Adipocyte (in vitro differentiated cells): ENCODE data around the gene TDRD10.
A peak's percentile ranks its signal among the peaks of the same experiment; 100 is the strongest.

Experiments
- DNase-seq: peaks from one replicate; pipeline ENCODE4 v3.0.0-alpha.2; 2015; ENCODE audit warnings: low read depth
- H3K27me3 ChIP-seq: replicated peaks from 2 replicates; pipeline ENCODE4 v1.7.0; 2013; ENCODE audit warnings: mild to moderate bottlenecking, low read length, moderate library complexity; ENCODE audit not compliant: control insufficient read depth, insufficient read depth
- H3K36me3 ChIP-seq: 2 replicates; pipeline ENCODE4 v1.7.0; 2013; ENCODE audit warnings: low read length, mild to moderate bottlenecking, moderate library complexity; ENCODE audit not compliant: control insufficient read depth, insufficient read depth, severe bottlenecking
- H3K4me1 ChIP-seq: 2 replicates; pipeline ENCODE4 v1.7.0; 2013; ENCODE audit warnings: mild to moderate bottlenecking, low read length, moderate library complexity; ENCODE audit not compliant: control insufficient read depth, insufficient read depth
- H3K4me3 ChIP-seq: 2 replicates; pipeline ENCODE4 v1.7.0; 2013; ENCODE audit warnings: mild to moderate bottlenecking, low read length, moderate library complexity
- H3K9ac ChIP-seq: 2 replicates; pipeline ENCODE4 v1.7.0; 2013; ENCODE audit warnings: mild to moderate bottlenecking, low read length, moderate library complexity
- H3K9me3 ChIP-seq: 2 replicates; pipeline ENCODE4 v1.7.0; 2013; ENCODE audit warnings: mild to moderate bottlenecking, low read length, moderate library complexity; ENCODE audit not compliant: control insufficient read depth

The TDRD10 gene

DNA sequence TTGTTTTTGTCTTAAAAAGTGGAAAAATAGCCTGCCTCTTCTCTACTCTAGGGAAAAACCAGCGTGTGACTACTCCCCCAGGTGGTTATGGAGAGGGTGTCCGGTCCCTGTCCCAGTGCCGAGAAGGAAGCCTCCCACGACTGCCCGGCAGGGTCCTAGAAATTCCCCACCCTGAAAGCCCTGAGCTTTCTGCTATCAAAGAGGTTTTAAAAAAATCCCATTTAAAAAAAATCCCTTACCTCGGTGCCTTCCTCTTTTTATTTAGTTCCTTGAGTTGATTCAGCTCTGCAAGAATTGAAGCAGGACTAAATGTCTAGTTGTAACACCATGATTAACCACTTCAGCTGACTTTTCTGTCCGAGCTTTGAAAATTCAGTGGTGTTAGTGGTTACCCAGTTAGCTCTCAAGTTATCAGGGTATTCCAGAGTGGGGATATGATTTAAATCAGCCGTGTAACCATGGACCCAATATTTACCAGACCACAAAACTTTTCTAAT lies 35.0 kb upstream of the TDRD10 start:
- no peak for DNase-seq
- Histone ChIP-seq H3K9me3 (no peaks in the 10 kb centered on the region), H3K27me3 (no peaks in the 10 kb centered on the region), H3K4me1 (peaks cover 23% of the 10 kb centered on the region), H3K4me3 (no peak overlapping the region), H3K9ac (no peak overlapping the region), H3K36me3 (peaks cover 11% of the 10 kb centered on the region)

- Histone ChIP-seq H3K4me1 (peaks cover 21% of the 10 kb centered on the region), H3K27me3 (no peaks in the 10 kb centered on the region), H3K4me3 (no peak overlapping the region)
These were observed 34.5 kb upstream of the TDRD10 start for GRCh38 chr1:154467434-154468102.

DNA sequence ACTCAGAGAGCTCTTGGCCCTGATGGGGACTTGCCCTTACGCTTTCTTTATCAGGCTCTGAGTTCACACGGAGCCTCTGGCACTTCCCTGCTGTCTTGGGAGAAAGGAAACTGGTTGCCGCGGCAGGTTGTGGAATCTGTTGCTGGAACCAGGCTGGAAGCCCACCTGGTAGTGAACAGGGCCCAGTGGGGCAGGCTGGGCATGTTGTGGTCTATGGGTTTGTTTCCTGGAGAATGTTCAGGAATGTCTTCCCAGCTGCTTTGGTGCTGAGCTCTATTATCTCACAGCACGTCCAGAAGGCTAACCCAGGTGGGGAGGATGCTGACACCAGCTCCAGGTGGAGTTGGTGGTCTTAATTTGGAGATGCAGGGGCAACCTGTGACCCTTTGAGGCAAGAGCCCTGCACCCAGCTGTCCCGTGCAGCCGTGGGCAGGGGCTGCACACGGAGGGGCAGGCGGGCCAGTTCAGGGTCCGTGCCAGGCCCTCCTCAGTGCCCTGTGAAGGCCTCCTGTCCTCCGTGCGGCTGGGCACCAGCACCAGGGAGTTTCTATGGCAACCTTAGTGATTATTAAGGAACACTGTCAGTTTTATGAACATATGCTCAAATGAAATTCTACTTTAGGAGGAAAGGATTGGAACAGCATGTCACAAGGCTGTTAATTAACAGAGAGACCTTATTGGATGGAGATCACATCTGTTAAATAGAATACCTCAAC lies 33.3 kb upstream of the TDRD10 start:
- DNase-seq: no peak
- H3K27me3 ChIP-seq: no peaks in the 10 kb centered on the region
- H3K36me3 ChIP-seq: peaks cover 11% of the 10 kb centered on the region
- no peaks in the 10 kb centered on the region for H3K9me3 ChIP-seq
- H3K4me3 ChIP-seq: no peak overlapping the region
- H3K9ac ChIP-seq: no peak overlapping the region
- H3K4me1 ChIP-seq: peaks cover 13% of the 10 kb centered on the region

More at GRCh38 chr1:154467434-154468102, 34.5 kb upstream of the TDRD10 start:
- no peaks in the 10 kb centered on the region for H3K9me3 ChIP-seq
- H3K9ac ChIP-seq: no peak overlapping the region
- DNase-seq: no peak
- peaks cover 11% of the 10 kb centered on the region for H3K36me3 ChIP-seq

- DNase-seq: no peak
- H3K27me3 ChIP-seq: no peaks in the 10 kb centered on the region
- H3K4me3 ChIP-seq: no peak overlapping the region
- no peak overlapping the region for H3K9ac ChIP-seq
- peaks cover 9% of the 10 kb centered on the region for H3K36me3 ChIP-seq
- peaks cover 16% of the 10 kb centered on the region for H3K4me1 ChIP-seq
- H3K9me3 ChIP-seq: no peaks in the 10 kb centered on the region
These were observed 32.0 kb upstream of the TDRD10 start for GRCh38 chr1:154469844-154470560.

DNA sequence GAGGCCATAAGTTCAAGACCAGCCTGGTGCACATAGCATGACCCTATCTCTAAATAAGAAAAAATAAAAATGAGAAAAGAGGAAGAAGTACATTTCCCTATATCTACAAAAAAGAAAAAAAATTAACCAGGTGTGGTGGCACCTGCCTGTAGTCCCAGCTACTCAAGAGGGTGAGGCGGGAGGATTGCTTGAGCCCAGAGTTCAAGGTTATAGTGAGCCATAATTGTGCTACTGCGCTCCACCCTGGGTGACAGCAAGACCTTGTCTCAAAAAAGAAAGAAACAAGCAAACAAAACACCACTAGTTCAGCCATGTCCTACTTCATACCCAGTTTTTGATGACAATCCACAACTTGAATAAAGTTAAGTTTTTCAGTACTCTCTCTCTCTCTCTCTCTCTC lies 30.7 kb upstream of the TDRD10 start:
- no peaks in the 10 kb centered on the region for H3K36me3 ChIP-seq
- no peak overlapping the region for H3K4me3 ChIP-seq
- H3K9ac ChIP-seq: no peak overlapping the region
- H3K9me3 ChIP-seq: no peaks in the 10 kb centered on the region
- H3K27me3 ChIP-seq: no peaks in the 10 kb centered on the region
- DNase-seq: no peak
- H3K4me1 ChIP-seq: peaks cover 12% of the 10 kb centered on the region

DNA sequence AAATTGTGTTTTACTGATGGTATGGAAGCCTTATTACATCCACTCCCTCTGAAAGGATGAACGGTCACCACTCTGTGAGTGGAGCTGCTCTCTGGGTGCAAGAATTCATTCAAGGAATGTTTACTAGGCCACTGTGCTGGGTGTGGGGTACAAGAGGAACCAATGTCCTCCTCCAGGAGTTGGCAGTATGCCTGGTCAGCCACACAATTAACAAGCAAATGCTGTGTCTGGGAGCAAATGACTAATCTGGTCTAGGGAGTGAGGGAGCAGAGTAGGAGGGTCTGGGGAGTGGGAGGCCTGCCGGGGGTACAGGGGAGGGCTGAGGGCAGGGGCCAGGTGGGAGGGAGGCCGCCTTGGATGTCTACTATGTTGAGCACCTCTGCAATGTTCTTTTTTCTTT lies 27.2 kb upstream of the TDRD10 start:
- peak; percentile 67 for DNase-seq

GRCh38 chr1:154476791-154477190 lies 25.2 kb upstream of the TDRD10 start:
- no peak overlapping the region for H3K9ac ChIP-seq
- no peak overlapping the region for H3K4me3 ChIP-seq
- no peaks in the 10 kb centered on the region for H3K9me3 ChIP-seq
- DNase-seq: no peak
- peaks cover 6% of the 10 kb centered on the region for H3K4me1 ChIP-seq
- no peaks in the 10 kb centered on the region for H3K36me3 ChIP-seq
- H3K27me3 ChIP-seq: no peaks in the 10 kb centered on the region

More for the DNA sequence above, 27.2 kb upstream of the TDRD10 start:
- Histone ChIP-seq H3K4me3 (no peak overlapping the region), H3K9me3 (no peaks in the 10 kb centered on the region), H3K36me3 (no peaks in the 10 kb centered on the region), H3K9ac (no peak overlapping the region), H3K27me3 (no peaks in the 10 kb centered on the region), H3K4me1 (peaks cover 6% of the 10 kb centered on the region)

DNA sequence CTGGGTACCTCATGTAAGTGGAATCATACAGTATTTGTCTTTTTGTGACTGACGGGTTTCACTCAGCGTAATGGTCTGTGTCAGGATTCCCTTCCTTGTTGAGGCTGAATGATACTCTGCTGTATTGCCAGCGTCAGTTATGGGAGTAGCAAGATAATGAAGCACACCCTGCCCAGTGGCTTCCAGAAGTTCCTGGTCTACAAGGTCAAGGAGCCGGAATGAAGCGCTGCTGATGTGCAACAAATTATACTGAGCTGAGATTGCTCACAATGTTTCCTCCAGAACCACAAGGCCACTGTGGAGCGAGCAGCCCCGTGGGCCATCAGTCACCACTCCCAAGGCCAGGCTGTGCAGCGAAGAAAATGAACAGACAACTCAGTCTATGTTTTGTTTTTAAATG lies 24.0 kb upstream of the TDRD10 start:
- Histone ChIP-seq H3K4me3 (no peak overlapping the region), H3K36me3 (no peaks in the 10 kb centered on the region), H3K9me3 (no peaks in the 10 kb centered on the region), H3K9ac (no peak overlapping the region), H3K4me1 (peaks cover 6% of the 10 kb centered on the region), H3K27me3 (no peaks in the 10 kb centered on the region)
- DNase-seq: no peak

DNA sequence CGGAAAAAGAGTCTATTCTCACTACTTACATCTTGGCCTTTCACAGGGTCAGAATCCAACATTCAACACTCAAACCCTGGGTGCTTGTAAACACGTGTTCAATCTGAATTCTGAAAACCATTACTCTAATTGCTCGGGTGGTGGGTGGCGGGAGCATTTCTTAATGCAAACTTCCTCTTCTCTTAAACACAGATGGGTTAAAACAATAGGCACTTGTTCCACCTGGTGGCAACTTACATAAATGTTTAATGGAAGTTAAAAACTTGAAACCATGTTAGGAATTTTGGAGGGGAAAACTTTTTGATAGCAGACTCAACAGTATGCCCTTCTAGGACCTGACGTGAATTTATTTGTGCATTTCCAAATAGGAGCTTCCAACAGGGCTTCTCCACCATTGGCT lies 23.4 kb upstream of the TDRD10 start:
- Histone ChIP-seq H3K36me3 (no peaks in the 10 kb centered on the region), H3K9me3 (no peaks in the 10 kb centered on the region), H3K9ac (no peak overlapping the region), H3K27me3 (no peaks in the 10 kb centered on the region), H3K4me1 (peaks cover 6% of the 10 kb centered on the region), H3K4me3 (no peak overlapping the region)
- peak; percentile 16 for DNase-seq

- H3K4me1 ChIP-seq: peaks cover 2% of the 10 kb centered on the region
- peak; percentile 92 for DNase-seq
- H3K9me3 ChIP-seq: no peaks in the 10 kb centered on the region
- H3K9ac ChIP-seq: peak overlapping the region; percentile 48
- H3K36me3 ChIP-seq: no peaks in the 10 kb centered on the region
- no peaks in the 10 kb centered on the region for H3K27me3 ChIP-seq
- no peak overlapping the region for H3K4me3 ChIP-seq
These were observed 22.1 kb upstream of the TDRD10 start for GRCh38 chr1:154479764-154480421.

- Histone ChIP-seq H3K9me3 (no peaks in the 10 kb centered on the region), H3K36me3 (no peaks in the 10 kb centered on the region), H3K27me3 (no peaks in the 10 kb centered on the region), H3K4me1 (peaks cover 6% of the 10 kb centered on the region), H3K9ac (no peak overlapping the region), H3K4me3 (no peak overlapping the region)
- DNase-seq: no peak
These were observed 21.0 kb upstream of the TDRD10 start for GRCh38 chr1:154481053-154481452.
